Measurements from ENCODE around the gene CARD14.
"Not testable (repeated sequence)": the region's sequence is repeated elsewhere in the genome, so short reads cannot be mapped to it uniquely, and the experiment has no call there.

CARD14 gene

DNA sequence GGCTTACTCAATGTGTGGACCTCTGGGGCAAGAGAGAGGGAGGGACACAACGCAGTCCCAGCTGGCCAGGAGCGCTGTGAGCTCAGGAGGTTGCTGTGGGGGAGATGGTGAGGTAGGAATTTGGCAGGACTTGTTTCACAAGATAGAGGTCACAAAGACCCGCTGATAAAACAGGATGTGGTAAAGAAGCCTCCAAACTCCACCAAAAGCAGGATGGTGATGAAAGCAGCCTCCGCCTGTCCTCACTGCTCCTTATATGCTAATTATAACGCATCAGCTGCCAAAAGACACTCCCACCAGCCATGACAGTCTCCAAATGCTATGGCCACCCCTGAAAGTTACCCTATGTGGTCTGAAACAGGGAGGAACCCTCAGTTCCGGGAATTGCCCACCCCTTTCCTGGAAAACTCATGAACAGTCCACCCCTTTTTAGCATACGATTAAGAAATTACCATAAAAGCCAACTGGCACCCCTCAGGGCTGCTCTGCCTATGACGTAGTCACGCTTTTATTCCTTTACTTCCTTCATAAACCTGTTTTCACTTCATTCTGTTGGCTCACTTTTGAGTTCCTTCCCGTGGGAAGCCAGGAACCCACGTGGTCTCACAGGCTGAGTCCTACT is 17.6 kb upstream of the CARD14 start:
- H3K9me3 ChIP-seq (ENCODE audit: control insufficient read depth, insufficient read depth, low read length), result peaks cover 11% of the 10 kb centered on the region
- H3K27me3 ChIP-seq (ENCODE audit: control insufficient read depth, insufficient read depth, low read length), result no peaks in the 10 kb centered on the region
- H3K36me3 ChIP-seq (ENCODE audit: control insufficient read depth, insufficient read depth, low read length), result no peaks in the 10 kb centered on the region
- no peak overlapping the region for H3K4me3 ChIP-seq (ENCODE audit: low read depth, low read length)
- H3K9ac ChIP-seq (ENCODE audit: low read depth, low read length), result no peak overlapping the region
- H3K4me1 ChIP-seq (ENCODE audit: control insufficient read depth, insufficient read depth, low read length), result peaks cover 25% of the 10 kb centered on the region
- no peak overlapping the region for H3K27ac ChIP-seq (ENCODE audit: low read depth, low read length)

DNA sequence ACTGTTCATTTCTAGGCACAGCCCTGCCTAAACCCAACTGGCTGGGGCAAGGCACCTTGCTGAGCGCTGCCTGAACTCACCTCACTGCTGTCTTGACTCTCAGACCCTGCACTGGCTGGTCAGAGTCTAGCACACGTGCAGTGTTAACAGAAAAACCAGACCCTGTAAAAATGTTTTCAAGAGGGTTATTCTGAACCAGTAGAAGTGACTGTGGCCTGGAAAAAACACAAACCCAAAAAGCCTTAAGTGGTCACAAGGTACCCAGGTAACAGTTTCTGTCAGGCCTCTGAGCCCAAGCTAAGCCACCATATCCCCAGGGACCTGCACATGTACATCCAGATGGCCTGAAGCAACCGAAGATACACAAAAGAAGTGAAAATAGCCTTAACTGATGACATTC is 16.8 kb upstream of the CARD14 start:
- Histone ChIP-seq H3K36me3 (ENCODE audit: control insufficient read depth, insufficient read depth, low read length) (no peaks in the 10 kb centered on the region), H3K9ac (ENCODE audit: low read depth, low read length) (no peak overlapping the region), H3K27me3 (ENCODE audit: control insufficient read depth, insufficient read depth, low read length) (no peaks in the 10 kb centered on the region), H3K27ac (ENCODE audit: low read depth, low read length) (peak overlapping the region; percentile 37), H3K9me3 (ENCODE audit: control insufficient read depth, insufficient read depth, low read length) (peaks cover 11% of the 10 kb centered on the region), H3K4me3 (ENCODE audit: low read depth, low read length) (no peak overlapping the region), H3K4me1 (ENCODE audit: control insufficient read depth, insufficient read depth, low read length) (peaks cover 25% of the 10 kb centered on the region)

DNA sequence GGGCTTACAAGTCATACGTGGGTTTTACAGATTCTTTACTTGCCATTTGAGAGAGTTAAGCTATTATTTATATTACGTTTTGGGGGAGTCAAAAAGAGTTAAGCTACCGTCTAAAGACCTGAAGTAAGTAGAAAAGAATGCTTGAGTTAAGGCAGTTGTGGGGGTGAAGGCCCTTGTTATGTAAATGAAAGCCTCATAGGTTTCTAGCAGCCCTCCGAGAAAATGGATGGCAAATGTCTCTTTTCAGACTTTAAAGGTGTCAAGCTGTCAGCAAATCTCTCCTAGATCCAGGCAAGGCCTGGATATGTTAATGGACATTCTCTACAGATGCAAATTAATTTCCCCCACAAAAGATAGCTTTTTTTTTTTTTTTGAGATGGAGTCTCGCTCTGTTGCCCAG is 15.7 kb upstream of the CARD14 start:
- Histone ChIP-seq H3K36me3 (ENCODE audit: control insufficient read depth, insufficient read depth, low read length) (no peaks in the 10 kb centered on the region), H3K4me1 (ENCODE audit: control insufficient read depth, insufficient read depth, low read length) (peaks cover 30% of the 10 kb centered on the region), H3K9ac (ENCODE audit: low read depth, low read length) (no peak overlapping the region), H3K27me3 (ENCODE audit: control insufficient read depth, insufficient read depth, low read length) (peaks cover 2% of the 10 kb centered on the region; the same call in 1 of the 2 replicates), H3K4me3 (ENCODE audit: low read depth, low read length) (peak overlapping the region; percentile 22; the same call in 1 of the 2 replicates), H3K27ac (ENCODE audit: low read depth, low read length) (peak overlapping the region; percentile 89), H3K9me3 (ENCODE audit: control insufficient read depth, insufficient read depth, low read length) (peaks cover 11% of the 10 kb centered on the region)

DNA sequence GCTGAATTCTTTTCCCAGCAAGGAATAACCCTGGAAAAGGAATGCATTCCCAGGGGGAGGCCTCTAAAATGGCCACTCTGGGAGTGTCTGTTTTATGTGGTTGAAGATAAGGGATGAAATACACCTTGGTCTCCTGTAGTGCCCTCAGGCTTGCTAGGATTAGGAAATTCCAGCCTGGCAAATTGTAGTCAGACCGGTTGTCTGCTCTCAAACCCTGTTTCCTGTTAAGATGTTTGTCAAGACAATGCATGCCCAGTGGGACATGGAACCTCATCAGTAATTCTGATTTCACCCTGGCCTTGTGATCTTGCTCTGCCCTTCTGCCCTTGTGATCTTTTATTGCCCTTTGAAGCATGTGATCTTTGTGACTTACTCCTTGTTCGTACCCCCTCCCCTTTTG is 14.2 kb upstream of the CARD14 start:
- H3K27me3 ChIP-seq (ENCODE audit: control insufficient read depth, insufficient read depth, low read length); H3K36me3 ChIP-seq (ENCODE audit: control insufficient read depth, insufficient read depth, low read length); H3K9ac ChIP-seq (ENCODE audit: low read depth, low read length); H3K4me3 ChIP-seq (ENCODE audit: low read depth, low read length): not testable (repeated sequence)
- Histone ChIP-seq H3K9me3 (ENCODE audit: control insufficient read depth, insufficient read depth, low read length) (peaks cover 11% of the 10 kb centered on the region), H3K4me1 (ENCODE audit: control insufficient read depth, insufficient read depth, low read length) (peaks cover 39% of the 10 kb centered on the region), H3K27ac (ENCODE audit: low read depth, low read length) (peak overlapping the region; percentile 47)

DNA sequence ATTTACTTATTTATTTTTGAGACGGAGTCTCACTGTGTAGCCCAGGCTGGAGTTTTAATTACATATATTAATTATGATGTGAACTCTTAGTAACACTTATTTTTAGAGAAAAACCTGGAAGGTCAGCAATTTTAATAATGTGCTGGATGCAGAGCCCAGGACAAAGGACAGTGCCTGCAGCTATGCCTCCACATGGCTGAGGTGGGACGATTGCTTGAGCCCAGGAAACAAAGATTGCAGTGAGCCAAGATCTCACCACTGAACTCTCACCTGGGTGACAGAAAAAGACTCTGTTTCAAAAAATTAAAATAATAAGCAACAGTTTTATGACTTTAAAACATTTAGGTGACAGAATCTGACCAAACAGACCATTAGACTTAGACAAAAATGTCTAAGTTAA is 11.0 kb upstream of the CARD14 start:
- H3K27me3 ChIP-seq (ENCODE audit: control insufficient read depth, insufficient read depth, low read length), result peaks cover 2% of the 10 kb centered on the region; the same call in 1 of the 2 replicates
- H3K36me3 ChIP-seq (ENCODE audit: control insufficient read depth, insufficient read depth, low read length), result no peaks in the 10 kb centered on the region
- no peak overlapping the region for H3K4me3 ChIP-seq (ENCODE audit: low read depth, low read length)
- no peak overlapping the region for H3K27ac ChIP-seq (ENCODE audit: low read depth, low read length)
- H3K9me3 ChIP-seq (ENCODE audit: control insufficient read depth, insufficient read depth, low read length), result peaks cover 11% of the 10 kb centered on the region
- peaks cover 24% of the 10 kb centered on the region for H3K4me1 ChIP-seq (ENCODE audit: control insufficient read depth, insufficient read depth, low read length)
- H3K9ac ChIP-seq (ENCODE audit: low read depth, low read length), result no peak overlapping the region

DNA sequence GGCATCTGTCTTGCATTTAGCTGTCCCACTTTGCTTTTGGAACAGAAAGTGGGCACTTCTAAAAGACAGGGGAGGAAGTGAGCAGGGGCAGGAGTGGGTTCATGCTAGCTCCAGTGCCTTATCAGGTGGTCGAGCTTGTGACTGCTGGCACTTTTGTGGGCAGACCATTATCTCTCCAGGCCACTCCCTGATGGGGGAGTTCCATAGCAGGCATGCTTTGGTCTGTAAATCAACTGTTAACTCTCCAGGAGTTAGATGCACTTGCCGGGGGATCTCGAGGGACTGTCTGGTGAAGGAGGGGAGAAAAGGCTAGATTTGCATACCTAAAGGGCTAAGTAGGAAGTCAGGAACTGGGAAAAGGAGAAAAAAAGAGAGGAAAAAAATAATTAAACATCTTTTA is 9.3 kb upstream of the CARD14 start:
- Histone ChIP-seq H3K27me3 (ENCODE audit: control insufficient read depth, insufficient read depth, low read length) (peaks cover 2% of the 10 kb centered on the region; the same call in 1 of the 2 replicates), H3K9ac (ENCODE audit: low read depth, low read length) (no peak overlapping the region), H3K4me3 (ENCODE audit: low read depth, low read length) (peak overlapping the region; percentile 14; the same call in 1 of the 2 replicates), H3K36me3 (ENCODE audit: control insufficient read depth, insufficient read depth, low read length) (no peaks in the 10 kb centered on the region), H3K27ac (ENCODE audit: low read depth, low read length) (peak overlapping the region; percentile 79), H3K4me1 (ENCODE audit: control insufficient read depth, insufficient read depth, low read length) (peaks cover 21% of the 10 kb centered on the region), H3K9me3 (ENCODE audit: control insufficient read depth, insufficient read depth, low read length) (peaks cover 7% of the 10 kb centered on the region)

DNA sequence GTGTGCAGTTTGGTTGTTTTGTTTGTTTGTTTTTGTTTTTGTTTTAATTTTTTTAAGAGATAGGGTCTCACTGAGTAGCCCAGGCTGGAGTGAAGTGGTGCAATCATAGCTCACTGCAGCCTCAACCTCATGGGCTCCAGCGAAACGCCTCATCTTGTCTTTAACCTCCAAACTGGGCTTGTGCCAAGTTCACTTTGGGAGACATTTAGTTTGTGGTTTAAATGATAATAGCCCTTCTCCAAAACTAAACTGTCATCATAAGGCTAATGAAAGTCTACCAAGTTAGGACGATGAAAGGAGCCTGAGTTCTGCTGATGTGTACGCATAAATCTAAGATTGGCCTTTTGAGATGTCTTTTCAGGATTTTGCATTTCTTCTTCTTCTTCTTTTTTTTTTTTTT is 6.5 kb upstream of the CARD14 start:
- Histone ChIP-seq H3K27ac (ENCODE audit: low read depth, low read length) (no peak overlapping the region), H3K9me3 (ENCODE audit: control insufficient read depth, insufficient read depth, low read length) (no peaks in the 10 kb centered on the region), H3K4me3 (ENCODE audit: low read depth, low read length) (no peak overlapping the region), H3K4me1 (ENCODE audit: control insufficient read depth, insufficient read depth, low read length) (peaks cover 21% of the 10 kb centered on the region), H3K27me3 (ENCODE audit: control insufficient read depth, insufficient read depth, low read length) (peaks cover 2% of the 10 kb centered on the region; the same call in 1 of the 2 replicates), H3K9ac (ENCODE audit: low read depth, low read length) (no peak overlapping the region), H3K36me3 (ENCODE audit: control insufficient read depth, insufficient read depth, low read length) (no peaks in the 10 kb centered on the region)

DNA sequence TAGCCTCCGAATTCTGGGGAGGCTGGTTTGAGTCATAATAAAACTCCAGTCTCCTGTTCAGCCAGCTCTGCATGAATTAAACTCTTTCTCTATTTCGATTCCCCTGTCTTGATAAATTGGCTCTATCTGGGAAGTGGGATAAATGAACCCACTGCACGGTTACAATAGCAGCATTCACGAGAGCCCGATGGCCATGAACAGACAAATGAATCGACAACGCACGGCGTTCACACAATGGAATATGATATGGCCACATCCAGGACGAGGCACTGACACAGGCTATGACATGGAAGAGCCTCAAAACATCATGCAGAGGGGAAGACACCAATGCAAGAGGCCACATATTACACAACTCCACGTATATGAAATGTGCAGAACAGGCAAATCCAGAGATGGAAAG is 5.6 kb upstream of the CARD14 start:
- no peaks in the 10 kb centered on the region for H3K36me3 ChIP-seq (ENCODE audit: control insufficient read depth, insufficient read depth, low read length)
- H3K4me3 ChIP-seq (ENCODE audit: low read depth, low read length), result no peak overlapping the region
- peaks cover 16% of the 10 kb centered on the region for H3K4me1 ChIP-seq (ENCODE audit: control insufficient read depth, insufficient read depth, low read length)
- H3K27ac ChIP-seq (ENCODE audit: low read depth, low read length), result no peak overlapping the region
- H3K9me3 ChIP-seq (ENCODE audit: control insufficient read depth, insufficient read depth, low read length), result no peaks in the 10 kb centered on the region
- H3K9ac ChIP-seq (ENCODE audit: low read depth, low read length), result no peak overlapping the region
- H3K27me3 ChIP-seq (ENCODE audit: control insufficient read depth, insufficient read depth, low read length), result peaks cover under 1% of the 10 kb centered on the region; the same call in 1 of the 2 replicates

DNA sequence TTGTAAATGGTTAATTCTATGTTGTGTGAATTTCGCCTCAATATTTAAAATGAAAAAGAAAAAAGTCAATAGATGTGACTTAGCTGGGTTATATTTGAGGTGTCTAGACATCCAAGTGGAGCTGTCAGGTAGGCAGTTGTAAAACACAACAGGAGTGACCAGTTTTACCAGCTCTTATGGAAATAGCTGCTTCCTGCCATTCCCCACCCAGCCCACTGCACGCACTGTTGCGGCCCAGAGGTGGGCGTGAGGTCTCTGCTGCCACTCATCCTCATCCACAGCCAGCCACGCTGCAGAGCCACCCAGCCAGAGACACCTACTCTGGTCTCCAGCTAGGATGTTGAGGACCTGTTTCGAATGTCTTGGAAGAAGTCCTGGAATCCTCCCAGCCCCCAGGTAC is 3.4 kb upstream of the CARD14 start:
- H3K36me3 ChIP-seq (ENCODE audit: control insufficient read depth, insufficient read depth, low read length), result no peaks in the 10 kb centered on the region
- no peak overlapping the region for H3K4me3 ChIP-seq (ENCODE audit: low read depth, low read length)
- no peaks in the 10 kb centered on the region for H3K9me3 ChIP-seq (ENCODE audit: control insufficient read depth, insufficient read depth, low read length)
- no peaks in the 10 kb centered on the region for H3K27me3 ChIP-seq (ENCODE audit: control insufficient read depth, insufficient read depth, low read length)
- no peak overlapping the region for H3K27ac ChIP-seq (ENCODE audit: low read depth, low read length)
- no peaks in the 10 kb centered on the region for H3K4me1 ChIP-seq (ENCODE audit: control insufficient read depth, insufficient read depth, low read length)
- no peak overlapping the region for H3K9ac ChIP-seq (ENCODE audit: low read depth, low read length)

DNA sequence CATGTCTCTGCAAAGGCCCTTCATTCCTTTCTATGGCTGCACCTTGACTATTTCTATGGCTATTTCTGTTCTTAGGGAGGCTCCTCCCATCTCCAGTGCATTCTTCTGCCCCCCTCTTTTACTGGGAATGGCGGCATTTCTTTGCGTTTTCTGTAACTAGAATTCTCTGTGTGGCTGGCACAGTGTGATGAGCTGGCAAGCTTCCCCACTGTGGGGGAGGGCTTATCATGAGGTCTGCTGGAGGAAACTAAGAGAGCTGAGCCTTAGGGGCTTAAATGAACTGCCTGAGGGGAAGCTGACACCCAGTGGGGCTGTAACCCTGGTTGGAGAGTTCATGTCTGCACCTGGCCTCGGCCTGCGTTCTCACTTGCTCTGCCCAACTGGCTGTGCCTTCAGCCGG is 1.5 kb upstream of the CARD14 start:
- H3K36me3 ChIP-seq (ENCODE audit: control insufficient read depth, insufficient read depth, low read length), result no peaks in the 10 kb centered on the region
- H3K9ac ChIP-seq (ENCODE audit: low read depth, low read length), result no peak overlapping the region
- H3K4me3 ChIP-seq (ENCODE audit: low read depth, low read length), result no peak overlapping the region
- no peaks in the 10 kb centered on the region for H3K27me3 ChIP-seq (ENCODE audit: control insufficient read depth, insufficient read depth, low read length)
- H3K4me1 ChIP-seq (ENCODE audit: control insufficient read depth, insufficient read depth, low read length), result no peaks in the 10 kb centered on the region
- no peaks in the 10 kb centered on the region for H3K9me3 ChIP-seq (ENCODE audit: control insufficient read depth, insufficient read depth, low read length)
- H3K27ac ChIP-seq (ENCODE audit: low read depth, low read length), result no peak overlapping the region

DNA sequence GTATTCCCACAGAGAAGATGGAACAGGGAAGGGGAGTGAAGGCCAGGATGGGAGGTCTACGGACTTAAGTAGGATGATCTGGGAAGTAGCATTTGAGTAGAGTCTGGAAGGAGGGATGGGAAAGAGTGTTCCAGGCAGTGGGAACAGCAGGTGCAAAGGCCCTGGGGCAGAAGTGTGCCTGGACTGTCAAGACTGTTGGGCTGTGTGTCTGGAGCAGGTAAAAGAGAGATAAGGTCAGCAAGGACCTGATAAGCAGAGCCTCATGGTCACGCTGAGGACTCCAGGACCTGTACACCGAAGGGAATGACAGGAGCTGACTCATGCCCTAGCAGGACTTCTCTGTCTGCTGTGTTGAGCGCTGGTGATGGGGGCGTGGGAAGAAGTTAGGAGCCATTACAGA is 723 bp upstream of the CARD14 start:
- Histone ChIP-seq H3K36me3 (ENCODE audit: control insufficient read depth, insufficient read depth, low read length) (no peaks in the 10 kb centered on the region), H3K27ac (ENCODE audit: low read depth, low read length) (no peak overlapping the region), H3K4me3 (ENCODE audit: low read depth, low read length) (no peak overlapping the region), H3K9me3 (ENCODE audit: control insufficient read depth, insufficient read depth, low read length) (no peaks in the 10 kb centered on the region), H3K27me3 (ENCODE audit: control insufficient read depth, insufficient read depth, low read length) (no peaks in the 10 kb centered on the region), H3K9ac (ENCODE audit: low read depth, low read length) (no peak overlapping the region), H3K4me1 (ENCODE audit: control insufficient read depth, insufficient read depth, low read length) (no peaks in the 10 kb centered on the region)

Measured in HUES48 (cell line).